GM23338 (cell line): ENCODE results near the gene HORMAD2. TPM values are rescaled to one million over a fixed set of nuclear protein-coding genes. Genes with fewer than 3 reads are reported as not detected.

Experiments
- ATAC-seq: fragments of 200-7000 bp; cut with Tn5 transposase; 3 replicates; pipeline ENCODE4 v1.9.1; 2020
- DNase-seq: peaks from one replicate; pipeline ENCODE4 v3.0.0-alpha.2; 2015; ENCODE audit warnings: low spot score
- H2AFZ ChIP-seq: fragments of 200-600 bp; sonication (generic); 2 replicates; pipeline ENCODE4 v1.8.0; 2016; ENCODE audit warnings: antibody characterized with exemption, mild to moderate bottlenecking, moderate library complexity
- H3F3A ChIP-seq: fragments of 200-600 bp; sonication (generic); replicated peaks from 2 replicates; pipeline ENCODE4 v1.8.0; 2017; ENCODE audit warnings: antibody characterized with exemption, mixed run types, low read depth
- H3K27ac ChIP-seq: fragments of 200-600 bp; sonication (generic); 2 replicates; pipeline ENCODE4 v1.6.1; 2016; ENCODE audit warnings: low read depth
- H3K27me3 ChIP-seq: fragments of 200-600 bp; sonication (generic); 2 replicates; pipeline ENCODE4 v1.8.0; 2016; ENCODE audit warnings: mild to moderate bottlenecking, mixed run types, moderate library complexity; ENCODE audit not compliant: insufficient read depth
- H3K36me3 ChIP-seq: fragments of 200-600 bp; sonication (generic); 2 replicates; pipeline ENCODE4 v1.8.0; 2016; ENCODE audit warnings: mild to moderate bottlenecking; ENCODE audit not compliant: insufficient read depth
- H3K4me1 ChIP-seq: fragments of 200-600 bp; sonication (generic); 2 replicates; pipeline ENCODE4 v1.8.0; 2016; ENCODE audit warnings: mild to moderate bottlenecking, moderate library complexity; ENCODE audit not compliant: insufficient read depth
- H3K4me2 ChIP-seq: fragments of 200-600 bp; sonication (generic); 2 replicates; pipeline ENCODE4 v1.7.1; 2017; ENCODE audit warnings: mixed run types
- H3K4me3 ChIP-seq: fragments of 200-600 bp; sonication (generic); 2 replicates; pipeline ENCODE4 v1.6.1; 2016; ENCODE audit warnings: mixed run types
- H3K79me2 ChIP-seq: fragments of 200-600 bp; sonication (generic); replicated peaks from 2 replicates; pipeline ENCODE4 v1.8.0; 2017; ENCODE audit warnings: mild to moderate bottlenecking; ENCODE audit not compliant: insufficient read depth
- H3K9me2 ChIP-seq: fragments of 200-600 bp; sonication (generic); 2 replicates; pipeline ENCODE4 v1.8.0; 2017; ENCODE audit not compliant: insufficient read depth
- H4K20me1 ChIP-seq: fragments of 200-600 bp; sonication (generic); replicated peaks from 2 replicates; pipeline ENCODE4 v1.8.0; 2017; ENCODE audit warnings: mild to moderate bottlenecking; ENCODE audit not compliant: insufficient read depth
- H3K27ac Mint-ChIP-seq: 2 replicates; pipeline ENCODE4 v1.8.0; 2020; ENCODE audit warnings: inconsistent platforms, mild to moderate bottlenecking, moderate library complexity, mixed read lengths
- H3K27me3 Mint-ChIP-seq: 3 replicates; pipeline ENCODE4 v1.8.0; 2022; ENCODE audit warnings: low read depth, mild to moderate bottlenecking, moderate library complexity, mixed read lengths, inconsistent platforms; ENCODE audit not compliant: insufficient read depth, poor library complexity
- H3K36me3 Mint-ChIP-seq: 3 replicates; pipeline ENCODE4 v1.8.0; 2021; ENCODE audit warnings: low read depth, mild to moderate bottlenecking, inconsistent platforms, moderate library complexity, mixed read lengths
- H3K4me1 Mint-ChIP-seq: 3 replicates; pipeline ENCODE4 v1.8.0; 2020; ENCODE audit warnings: mild to moderate bottlenecking, inconsistent platforms, mixed read lengths
- H3K4me3 Mint-ChIP-seq: 3 replicates; pipeline ENCODE4 v1.8.0; 2021; ENCODE audit warnings: moderate library complexity, mild to moderate bottlenecking, inconsistent platforms, mixed read lengths
- H3K9me3 Mint-ChIP-seq: 3 replicates; pipeline ENCODE4 v1.8.0; 2020; ENCODE audit warnings: moderate library complexity, mild to moderate bottlenecking, inconsistent platforms, mixed read lengths
- CREB1 ChIP-seq: fragments of 250-450 bp; sonication (Bioruptor Pico); IDR thresholded peaks from 2 replicates; pipeline ENCODE4 v1.5.0; 2020; ENCODE audit warnings: low read depth, mild to moderate bottlenecking, moderate library complexity
- EZH2phosphoT487 ChIP-seq: fragments of 200-600 bp; sonication (generic); IDR thresholded peaks from one replicate; pipeline ENCODE4 v1.8.1; 2018; ENCODE audit warnings: antibody characterized with exemption; ENCODE audit not compliant: unreplicated experiment
- JUNB ChIP-seq: IDR thresholded peaks from one replicate; pipeline ENCODE4 v1.6.1; 2016; ENCODE audit warnings: antibody characterized with exemption; ENCODE audit not compliant: unreplicated experiment
- ZNF114 ChIP-seq: fragments of 250-450 bp; sonication (Bioruptor Pico); IDR thresholded peaks from 2 replicates; pipeline ENCODE4 v1.5.0; 2020; ENCODE audit warnings: mild to moderate bottlenecking, moderate library complexity
- ZNF331 ChIP-seq: fragments of 250-450 bp; sonication (Bioruptor Pico); IDR thresholded peaks from 2 replicates; pipeline ENCODE4 v1.5.0; 2020; ENCODE audit warnings: low read depth, mild to moderate bottlenecking, moderate library complexity
- ZNF462 ChIP-seq: fragments of 250-450 bp; sonication (Bioruptor Pico); IDR thresholded peaks from 2 replicates; pipeline ENCODE4 v1.5.0; 2020; ENCODE audit warnings: mild to moderate bottlenecking, moderate library complexity
- polyA plus RNA-seq: library from polyadenylated mRNA; unstranded; fragments of >200 nt; fragmentation: Nextera tagmentation; extraction: Ambion mirVana; gene quantifications from 2 replicates; pipeline ENCODE4 v1.2.1, GENCODE V29; 2016
- total RNA-seq: library from RNA; depleted of rRNA; stranded (reverse); fragments of >200 nt; shearing (Covaris generic); gene quantifications from 2 replicates; pipeline ENCODE4 v1.2.3, GENCODE V29; 2014
- TF ChIP-seq, protein P1 (sequence below): IDR thresholded peaks from 2 replicates; pipeline ENCODE4 v1.6.1; 2016; ENCODE audit warnings: antibody characterized with exemption

The HORMAD2 gene
- total and polyA plus RNA-seq, 2 experiments from 2014 or later = 0.40 TPM; not detected in 1

GRCh38 chr22:30196141-30196879, 116.0 kb downstream of the HORMAD2 start:
- no peak overlapping the region for H2AFZ ChIP-seq
- H3K9me3 Mint-ChIP-seq = peaks cover 7% of the 10 kb centered on the region; the same call in 1 of the 3 replicates
- H3K27ac Mint-ChIP-seq = peak overlapping the region; percentile 98
- peaks cover 5% of the 10 kb centered on the region; the same call in 1 of the 2 replicates for H3K9me2 ChIP-seq
- DNase-seq (peak; percentile 94), ATAC-seq (peak; percentile 92)
- H3K79me2 ChIP-seq = no peaks in the 10 kb centered on the region
- no peaks in the 10 kb centered on the region for H3K27me3 ChIP-seq
- peak overlapping the region; percentile 89 for H3K27ac ChIP-seq
- H3K4me1 ChIP-seq = peaks cover 19% of the 10 kb centered on the region
- H4K20me1 ChIP-seq = no peaks in the 10 kb centered on the region
- peak overlapping the region; percentile 48 for H3K4me2 ChIP-seq
- TF ChIP-seq ZNF114 (CRISPR knock-in tag) (no peak), CREB1 (CRISPR knock-in tag) (peak; percentile 75), ZNF462 (CRISPR knock-in tag) (no peak), ZNF331 (CRISPR knock-in tag) (no peak), JUNB (no peak), EZH2phosphoT487 (no peak)
- TF ChIP-seq, protein P1, sequence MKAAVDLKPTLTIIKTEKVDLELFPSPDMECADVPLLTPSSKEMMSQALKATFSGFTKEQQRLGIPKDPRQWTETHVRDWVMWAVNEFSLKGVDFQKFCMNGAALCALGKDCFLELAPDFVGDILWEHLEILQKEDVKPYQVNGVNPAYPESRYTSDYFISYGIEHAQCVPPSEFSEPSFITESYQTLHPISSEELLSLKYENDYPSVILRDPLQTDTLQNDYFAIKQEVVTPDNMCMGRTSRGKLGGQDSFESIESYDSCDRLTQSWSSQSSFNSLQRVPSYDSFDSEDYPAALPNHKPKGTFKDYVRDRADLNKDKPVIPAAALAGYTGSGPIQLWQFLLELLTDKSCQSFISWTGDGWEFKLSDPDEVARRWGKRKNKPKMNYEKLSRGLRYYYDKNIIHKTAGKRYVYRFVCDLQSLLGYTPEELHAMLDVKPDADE = 0 out of 2 replicates have a peak, but pooled peaks have one; percentile 14
- H3K4me3 ChIP-seq = peak overlapping the region; percentile 9; the same call in 1 of the 2 replicates
- H3K36me3 ChIP-seq = no peaks in the 10 kb centered on the region
- H3K36me3 Mint-ChIP-seq = peaks cover 4% of the 10 kb centered on the region; the same call in 2 of the 3 replicates
- H3F3A ChIP-seq = 0 out of 2 replicates have a peak, but pooled peaks cover 4% of the 10 kb centered on the region
- peaks cover 34% of the 10 kb centered on the region for H3K4me1 Mint-ChIP-seq
- H3K27me3 Mint-ChIP-seq = peaks cover 3% of the 10 kb centered on the region
- H3K4me3 Mint-ChIP-seq = peak overlapping the region; percentile 46; the same call in 2 of the 3 replicates
